Lower leg skin (tissue), 4 donors: ENCODE measurements around the gene CDX1. TPM values are rescaled to one million over a fixed set of nuclear protein-coding genes. Genes with fewer than 3 reads are reported as not detected.

Experiments used
- DNase-seq, 2 donors: peaks; one replicate each; pipeline ENCODE4 v3.0.0-alpha.2; 2019; ENCODE audit warnings: low spot score in 2 of 2
- H3K4me3 ChIP-seq: fragments of 200-600 bp; sonication (generic); 2 replicates; pipeline ENCODE4 v1.5.1; 2017; ENCODE audit warnings: mild to moderate bottlenecking, low read depth; ENCODE audit not compliant: poor library complexity, severe bottlenecking
- POLR2A ChIP-seq, 2 donors: fragments of 450-650 bp; IDR thresholded peaks; one replicate each; pipeline ENCODE4 v1.6.1; 2016 to 2017; ENCODE audit warnings: antibody characterized with exemption in 2 of 2, mild to moderate bottlenecking in 1 of 2, moderate library complexity in 1 of 2
- WGBS, 2 donors: methylation state at CpG; one replicate each; pipeline ENCODE4 v1.1.5; 2018; 5-methylcytosine and 5-hydroxymethylcytosine counted together
- intact Hi-C: fragments of 100-400 bp; cut with DNase I; formaldehyde crosslinking; loops from one replicate; pipeline ENCODE4 v1.15.0; 2023; ENCODE audit warnings: low total_unique reads
- total RNA-seq, 4 donors: library from RNA; depleted of rRNA; stranded (reverse); fragments of >200 nt; gene quantifications; one replicate each; pipeline ENCODE4 v1.1.0, GENCODE V29; 2016
- TF ChIP-seq, protein P1 (sequence below), 3 donors: fragments of 450-650 bp; IDR thresholded peaks; one replicate each; pipeline ENCODE4 v1.5.1; 2016; ENCODE audit warnings: antibody characterized with exemption in 3 of 3, mild to moderate bottlenecking in 3 of 3, moderate library complexity in 2 of 3

CDX1 gene
- total RNA-seq, 4 donors from 2014 or later, result not detected

DNA sequence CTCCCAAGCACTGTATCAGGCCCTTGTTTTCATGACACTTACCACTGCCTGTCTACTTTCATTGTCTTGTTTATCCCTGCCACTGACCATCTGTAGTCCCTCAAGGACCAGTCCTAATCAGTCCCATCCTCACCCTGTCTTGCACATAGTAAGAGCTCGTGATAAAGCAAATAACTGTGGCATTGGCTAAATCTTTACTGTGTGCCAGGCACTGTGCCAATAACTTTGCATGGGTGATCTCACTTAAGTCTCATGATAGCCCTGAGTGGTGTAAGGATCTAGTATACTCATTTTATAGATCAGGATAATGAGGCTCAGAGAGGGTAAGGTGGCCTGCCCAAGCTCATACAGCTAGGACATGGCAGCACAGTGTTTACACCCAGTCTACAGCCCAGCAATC is 5.6 kb downstream of the CDX1 start:
- no peak for DNase-seq
- H3K4me3 ChIP-seq, result no peak overlapping the region
- WGBS, 2 donors, result 65 to 70% methylated on average over 1 of the region's 1 CpG
- TF ChIP-seq POLR2A (IDR thresholded peaks at IDR 0.05), result no peak
- TF ChIP-seq, protein P1, sequence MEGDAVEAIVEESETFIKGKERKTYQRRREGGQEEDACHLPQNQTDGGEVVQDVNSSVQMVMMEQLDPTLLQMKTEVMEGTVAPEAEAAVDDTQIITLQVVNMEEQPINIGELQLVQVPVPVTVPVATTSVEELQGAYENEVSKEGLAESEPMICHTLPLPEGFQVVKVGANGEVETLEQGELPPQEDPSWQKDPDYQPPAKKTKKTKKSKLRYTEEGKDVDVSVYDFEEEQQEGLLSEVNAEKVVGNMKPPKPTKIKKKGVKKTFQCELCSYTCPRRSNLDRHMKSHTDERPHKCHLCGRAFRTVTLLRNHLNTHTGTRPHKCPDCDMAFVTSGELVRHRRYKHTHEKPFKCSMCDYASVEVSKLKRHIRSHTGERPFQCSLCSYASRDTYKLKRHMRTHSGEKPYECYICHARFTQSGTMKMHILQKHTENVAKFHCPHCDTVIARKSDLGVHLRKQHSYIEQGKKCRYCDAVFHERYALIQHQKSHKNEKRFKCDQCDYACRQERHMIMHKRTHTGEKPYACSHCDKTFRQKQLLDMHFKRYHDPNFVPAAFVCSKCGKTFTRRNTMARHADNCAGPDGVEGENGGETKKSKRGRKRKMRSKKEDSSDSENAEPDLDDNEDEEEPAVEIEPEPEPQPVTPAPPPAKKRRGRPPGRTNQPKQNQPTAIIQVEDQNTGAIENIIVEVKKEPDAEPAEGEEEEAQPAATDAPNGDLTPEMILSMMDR (IDR thresholded peaks at IDR 0.05), result no peak
- intact Hi-C loops, result no loop called here

DNA sequence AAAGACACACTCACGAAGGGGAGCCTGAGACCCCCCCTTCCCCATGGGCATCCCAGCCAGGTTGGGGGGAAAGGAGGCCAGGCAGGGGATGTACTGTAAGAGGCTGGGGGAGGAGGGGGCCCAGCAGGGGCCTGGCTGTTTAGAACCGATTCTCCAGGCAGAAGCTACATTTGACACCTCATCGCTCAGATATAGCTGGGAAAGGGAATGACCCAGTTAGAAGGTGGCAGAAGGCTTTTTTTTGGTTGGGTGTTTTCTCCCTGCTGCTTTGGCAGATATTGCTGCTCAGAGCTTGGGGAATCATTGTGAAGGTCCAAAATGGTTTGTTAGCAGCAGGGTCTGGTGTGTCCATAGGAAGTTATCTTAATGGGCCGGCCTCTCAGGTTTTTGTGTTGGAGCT is 6.0 kb downstream of the CDX1 start:
- no peak overlapping the region for H3K4me3 ChIP-seq
- DNase-seq, result no peak
- intact Hi-C loops, result no loop called here
- no peak for TF ChIP-seq POLR2A (IDR thresholded peaks at IDR 0.05)
- TF ChIP-seq, protein P1 (IDR thresholded peaks at IDR 0.05), result no peak
- 88 to 90% methylated on average over 4 of the region's 4 CpGs for WGBS, 2 donors

DNA sequence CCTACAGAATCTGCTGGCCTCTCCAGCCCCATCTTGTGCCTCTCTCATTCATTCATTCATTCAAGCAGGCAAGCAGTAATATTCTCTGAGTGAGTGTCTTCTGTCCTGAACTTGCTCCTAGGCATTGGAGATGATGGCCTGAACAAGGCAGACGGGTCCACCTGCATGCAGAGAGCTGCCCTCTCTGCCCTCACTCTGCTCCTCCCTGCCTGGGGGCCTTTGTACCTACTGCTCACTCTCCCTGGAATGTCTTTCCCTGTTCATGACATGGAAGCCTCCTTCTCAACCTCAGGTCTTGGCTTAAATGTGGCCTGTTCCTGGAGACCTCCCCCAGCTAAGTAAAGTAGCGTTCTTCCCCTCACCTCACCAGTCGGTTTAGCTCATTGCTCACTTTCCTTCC is 6.6 kb downstream of the CDX1 start:
- TF ChIP-seq, protein P1 (IDR thresholded peaks at IDR 0.05), result no peak
- no peak for TF ChIP-seq POLR2A (IDR thresholded peaks at IDR 0.05)
- WGBS, 2 donors, result 84 to 87% methylated on average over 3 of the region's 3 CpGs
- DNase-seq, result no peak
- intact Hi-C loops, result no loop called here
- no peak overlapping the region for H3K4me3 ChIP-seq

DNA sequence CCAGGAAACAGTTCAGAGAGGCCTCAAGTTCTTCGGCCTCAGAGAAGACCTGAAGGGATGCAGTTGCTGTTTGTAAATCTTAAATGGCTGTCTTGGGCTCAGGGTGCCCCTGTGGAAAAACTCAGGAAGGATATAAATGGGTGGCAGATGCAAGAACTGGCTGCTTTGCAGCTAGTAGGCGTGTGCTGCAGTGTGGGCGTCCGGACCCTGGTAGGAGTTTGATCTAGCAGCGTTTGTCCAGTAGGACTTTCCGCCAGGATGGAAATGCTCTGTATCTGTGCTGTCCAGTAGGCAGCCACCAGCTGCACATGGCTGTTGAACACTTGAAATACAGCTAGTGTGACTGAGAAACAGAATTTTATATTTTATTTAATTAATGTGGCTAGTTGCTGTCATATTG is 7.7 kb downstream of the CDX1 start:
- DNase-seq, result no peak
- no peak overlapping the region for H3K4me3 ChIP-seq
- WGBS, 2 donors, result 78 to 84% methylated on average over 6 of the region's 6 CpGs
- intact Hi-C loops, result no loop called here
- no peak for TF ChIP-seq POLR2A (IDR thresholded peaks at IDR 0.05)
- TF ChIP-seq, protein P1 (IDR thresholded peaks at IDR 0.05), result no peak

DNA sequence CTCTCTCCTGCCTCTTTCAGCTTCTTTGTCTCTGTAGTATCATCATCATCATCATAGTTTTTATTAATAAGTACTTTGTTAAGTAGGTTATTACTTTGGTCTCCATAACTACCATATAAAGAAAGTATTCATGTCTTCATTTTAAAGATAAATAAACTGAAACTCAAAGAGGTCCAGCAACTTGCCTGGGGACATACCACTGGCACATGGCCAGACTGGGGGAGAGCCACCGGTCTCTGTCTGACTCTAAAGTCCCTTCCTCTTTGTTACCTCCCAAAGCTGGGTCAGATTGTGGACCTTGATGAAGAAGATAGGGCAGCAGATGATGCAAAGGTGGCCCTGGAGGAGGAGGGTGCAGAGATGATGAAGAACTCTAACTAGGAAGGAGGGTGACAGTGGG is 8.5 kb downstream of the CDX1 start:
- intact Hi-C loops, result no loop called here
- WGBS, 2 donors, result 56% methylated on average over 1 of the region's 1 CpG
- no peak for DNase-seq
- TF ChIP-seq, protein P1 (IDR thresholded peaks at IDR 0.05), result no peak
- TF ChIP-seq POLR2A (IDR thresholded peaks at IDR 0.05), result no peak
- no peak overlapping the region for H3K4me3 ChIP-seq

DNA sequence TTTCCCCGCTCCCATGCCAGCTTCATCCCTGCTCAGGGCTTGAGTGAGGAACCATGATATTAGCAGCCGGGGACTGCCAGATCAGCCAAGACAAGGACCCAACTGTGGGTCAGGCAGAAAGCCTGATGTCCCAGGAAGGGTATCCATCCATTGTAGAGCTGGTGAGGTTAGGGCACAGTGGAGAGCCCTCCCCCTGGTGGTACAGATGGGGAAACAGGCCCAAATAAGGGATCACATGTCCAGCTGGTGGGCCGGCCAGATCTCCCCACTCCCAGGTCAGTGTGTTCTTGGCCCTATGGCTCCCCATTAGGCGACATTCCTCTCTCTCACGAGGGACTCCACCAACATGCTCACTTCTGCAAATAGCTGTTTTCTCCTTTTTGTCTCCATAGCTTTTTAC is 9.0 kb downstream of the CDX1 start:
- TF ChIP-seq POLR2A (IDR thresholded peaks at IDR 0.05), result no peak
- TF ChIP-seq, protein P1 (IDR thresholded peaks at IDR 0.05), result no peak
- intact Hi-C loops, result no loop called here
- 67 to 73% methylated on average over 5 of the region's 5 CpGs for WGBS, 2 donors
- no peak overlapping the region for H3K4me3 ChIP-seq
- DNase-seq, result no peak
